TTC549 (cell line): Measurements from ENCODE around the gene GPALPP1.
A peak's percentile ranks its signal among the peaks of the same experiment; 100 is the strongest.
"Not testable (repeated sequence)": the region's sequence is repeated elsewhere in the genome, so short reads cannot be mapped to it uniquely, and the experiment has no call there.

ENCODE experiments used
- FAIRE-seq: peaks from 2 replicates; lab custom pipeline; 2012; peaks lifted over from hg19 to GRCh38; lab: Jason Lieb, UNC

The GPALPP1 gene

DNA sequence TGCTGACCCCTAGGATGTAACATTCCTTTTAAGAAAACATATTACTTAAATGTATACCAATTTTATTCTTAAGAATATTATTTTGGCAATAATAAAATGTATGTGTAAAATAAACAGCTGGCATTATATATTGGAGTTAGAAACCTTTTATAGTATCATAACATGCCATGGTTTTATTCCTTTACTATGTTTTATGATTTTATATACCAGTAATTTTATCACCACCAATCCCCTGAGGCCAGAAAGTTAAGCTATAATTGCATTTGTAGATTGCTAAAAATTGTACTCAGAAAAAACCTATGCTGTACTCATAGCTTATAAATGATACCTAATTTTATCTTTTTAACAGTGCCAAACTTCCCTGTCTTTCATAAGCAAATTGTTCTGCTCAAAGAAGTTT is 17.9 kb downstream of the GPALPP1 start:
- FAIRE-seq = no peak

DNA sequence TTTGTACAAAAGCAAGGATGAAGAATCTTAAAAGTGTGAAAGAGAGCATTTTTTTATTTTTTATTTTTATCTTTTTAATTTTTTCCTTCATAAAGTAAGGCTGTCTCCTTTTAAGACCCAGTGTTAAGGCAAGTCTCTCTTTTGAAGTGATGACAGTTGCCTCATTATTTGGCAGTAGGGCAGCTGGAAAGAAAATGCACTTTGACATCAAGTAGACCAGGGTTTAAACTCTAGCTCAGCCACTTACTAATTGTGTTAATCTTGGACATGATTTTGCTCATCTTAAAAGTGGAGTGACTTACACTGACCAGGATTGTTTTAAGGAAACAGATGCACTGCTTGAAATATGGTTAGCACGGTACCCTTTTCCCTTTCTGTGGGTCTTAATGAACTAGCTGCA is 18.5 kb downstream of the GPALPP1 start:
- no peak for FAIRE-seq

DNA sequence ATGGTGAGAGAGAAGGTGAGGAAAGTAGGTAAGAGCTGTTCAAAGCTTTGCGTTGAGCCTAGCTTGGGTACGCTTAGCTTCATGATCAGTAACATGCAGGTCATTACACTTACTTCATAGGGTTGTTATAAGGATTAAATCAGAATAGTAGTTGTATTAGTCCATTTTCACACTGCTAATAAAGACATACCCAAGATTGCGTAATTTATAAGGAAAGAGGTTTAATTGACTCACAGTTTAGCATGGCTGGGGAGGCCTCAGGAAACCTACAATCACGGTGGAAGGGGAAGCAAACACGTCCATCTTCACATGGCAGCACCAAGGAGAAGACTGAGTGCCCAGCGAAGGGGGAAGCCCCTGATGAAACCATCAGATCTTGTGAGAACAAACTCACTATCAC is 21.9 kb downstream of the GPALPP1 start:
- no peak for FAIRE-seq

DNA sequence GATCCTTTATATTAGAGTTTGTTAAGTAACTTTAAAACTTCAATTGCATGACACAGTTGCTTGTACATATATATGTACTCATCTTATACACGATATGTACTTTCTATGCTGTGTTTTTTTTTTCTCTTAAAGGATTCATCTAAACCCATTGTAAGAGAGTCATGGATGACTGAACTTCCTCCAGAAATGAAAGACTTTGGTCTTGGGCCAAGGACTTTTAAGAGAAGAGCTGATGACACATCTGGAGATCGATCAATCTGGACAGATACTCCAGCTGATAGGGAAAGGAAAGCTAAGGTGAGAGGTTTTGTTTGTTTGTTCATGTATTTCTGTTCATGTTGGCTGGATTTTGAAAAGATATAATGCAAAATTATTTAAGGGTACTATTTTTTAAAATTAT is 26.0 kb downstream of the GPALPP1 start:
- no peak for FAIRE-seq

DNA sequence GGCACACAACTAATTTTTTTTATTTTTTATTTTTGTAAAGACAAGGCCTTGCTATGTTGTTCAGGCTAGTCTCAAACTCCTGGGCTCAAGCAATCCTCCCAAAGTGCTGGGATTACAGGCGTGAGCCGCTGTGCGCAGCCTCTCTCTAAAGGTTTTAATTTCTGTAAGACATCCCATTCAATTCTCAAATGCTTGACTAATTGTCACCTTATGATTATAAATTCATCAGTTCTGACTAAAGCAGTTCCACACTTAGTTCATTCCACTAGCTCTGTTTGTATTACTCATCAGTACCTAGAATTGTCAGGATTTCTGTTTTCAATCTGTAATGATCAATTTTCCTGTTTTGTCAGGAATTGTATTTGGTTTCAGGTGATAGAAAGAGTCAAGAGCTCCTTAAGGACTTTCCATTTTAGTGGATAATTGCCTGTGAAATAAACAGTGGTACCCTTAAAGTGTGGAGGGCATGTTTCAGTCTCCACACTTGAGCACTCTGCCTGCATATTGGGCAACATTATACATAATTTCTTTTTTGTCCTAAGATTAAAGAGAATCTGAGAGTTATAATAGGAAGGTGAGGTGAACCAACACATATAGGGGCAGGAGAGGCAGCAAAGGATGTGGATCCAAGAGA is 27.6 kb downstream of the GPALPP1 start:
- no peak for FAIRE-seq

DNA sequence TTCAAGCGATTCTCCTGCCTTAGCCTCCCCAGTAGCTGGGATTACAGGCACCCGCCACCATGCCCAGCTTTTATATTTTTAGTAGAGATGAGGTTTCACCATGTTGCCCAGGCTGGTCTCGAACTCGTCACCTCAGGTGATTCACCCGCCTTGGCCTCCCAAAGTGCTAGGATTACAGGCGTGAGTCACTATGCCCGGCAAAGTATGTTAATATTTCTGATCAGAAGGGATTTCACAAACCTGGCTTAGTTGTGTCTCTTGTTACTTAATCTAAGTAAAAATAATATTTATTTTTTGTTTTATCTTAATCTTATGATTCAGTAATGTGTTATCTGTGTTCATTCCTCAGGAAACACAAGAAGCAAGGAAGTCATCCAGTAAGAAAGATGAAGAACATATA is 30.6 kb downstream of the GPALPP1 start:
- not testable (repeated sequence) for FAIRE-seq

DNA sequence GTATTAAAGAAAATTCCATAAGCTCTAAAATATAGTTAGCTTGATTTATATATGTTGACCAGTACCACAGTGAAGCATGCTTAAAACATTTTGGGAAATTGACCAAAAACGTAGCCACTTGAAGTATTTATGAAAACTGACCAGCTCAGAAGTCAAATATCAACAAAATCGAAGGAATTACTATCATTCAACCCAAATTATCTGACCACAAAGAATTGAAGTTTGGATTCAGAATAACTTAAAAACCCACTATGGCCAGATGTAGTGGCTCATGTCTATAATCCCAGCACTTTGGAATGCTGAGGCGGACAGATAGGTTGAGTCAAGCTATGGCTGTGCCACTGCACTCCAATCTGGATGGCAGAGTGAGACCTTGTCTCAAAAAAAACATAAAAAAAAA is 31.9 kb downstream of the GPALPP1 start:
- no peak for FAIRE-seq

DNA sequence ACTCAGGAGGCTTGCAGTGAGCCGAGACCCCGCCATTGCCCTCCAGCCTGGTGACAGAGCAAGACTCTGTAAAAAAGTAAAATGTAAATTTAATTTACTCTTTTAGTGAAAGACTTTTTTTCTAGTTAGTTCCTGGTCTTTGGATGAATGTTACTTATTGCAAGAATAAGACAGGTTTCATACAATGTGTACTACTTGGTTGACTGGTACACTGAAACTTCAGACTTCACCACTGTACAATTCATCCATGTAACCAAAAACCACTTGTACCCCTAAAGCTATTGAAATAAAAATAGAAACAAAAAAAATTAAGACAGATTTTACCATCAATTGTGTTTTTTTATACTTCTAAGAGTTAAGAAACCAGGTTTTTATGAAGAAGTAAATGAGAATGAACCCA is 35.5 kb downstream of the GPALPP1 start:
- FAIRE-seq = no peak

DNA sequence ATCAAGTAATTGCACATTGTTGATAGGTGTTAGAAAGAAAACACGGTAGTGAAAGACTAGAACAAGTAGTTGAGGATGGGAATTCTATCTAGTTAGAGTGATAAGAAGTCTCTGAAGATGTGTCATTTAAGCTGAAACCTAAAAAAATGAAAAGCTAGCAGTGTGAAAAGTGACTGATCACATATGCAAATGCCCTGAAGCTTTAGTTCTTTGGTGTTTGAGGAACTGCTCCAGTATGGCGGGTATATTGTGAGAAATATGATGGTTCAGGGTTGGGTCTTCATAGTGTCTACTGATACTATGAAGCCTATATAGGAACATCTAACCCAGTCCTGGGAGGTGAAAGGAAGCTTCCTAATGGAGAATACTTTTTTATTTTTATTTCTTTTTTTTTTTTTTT is 45.0 kb downstream of the GPALPP1 start:
- FAIRE-seq = no peak

DNA sequence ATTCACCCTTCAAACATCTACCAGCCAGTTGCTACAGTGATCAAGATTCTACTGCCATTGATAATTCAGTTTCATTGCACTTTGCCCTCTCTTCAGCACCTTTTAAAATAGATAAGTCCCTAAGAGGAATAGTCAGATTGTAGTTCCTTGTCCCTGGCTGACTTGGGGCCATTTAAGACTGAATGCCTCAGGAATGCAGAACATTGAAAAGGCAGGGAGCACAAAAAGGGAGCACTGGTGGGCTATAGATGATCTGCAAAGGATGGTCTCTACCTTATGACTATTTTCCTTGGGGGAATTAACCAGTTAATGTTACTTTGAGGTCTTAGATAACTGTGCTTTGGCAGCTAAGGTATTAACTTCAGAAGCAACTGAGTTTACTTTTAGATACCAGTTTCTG is 46.9 kb downstream of the GPALPP1 start:
- no peak for FAIRE-seq

DNA sequence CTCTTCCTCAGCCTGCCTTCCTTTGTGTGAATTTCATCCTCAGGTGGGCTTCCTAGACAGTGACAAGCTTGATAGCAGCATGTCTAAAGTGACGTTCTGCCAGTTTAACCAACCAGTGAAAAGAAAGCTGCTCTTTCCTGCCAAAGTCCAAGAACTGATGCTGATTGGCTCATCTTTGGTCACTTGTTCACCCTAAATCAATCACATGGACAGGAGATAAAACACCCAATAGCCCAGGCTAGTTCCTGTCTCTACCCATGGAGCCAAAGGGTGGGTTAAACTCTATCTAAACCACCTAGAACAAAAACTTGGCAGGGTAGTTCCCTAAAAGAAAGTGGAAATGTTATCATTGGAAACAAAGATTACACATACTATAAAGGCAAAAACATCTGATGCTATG is 50.8 kb downstream of the GPALPP1 start:
- no peak for FAIRE-seq

DNA sequence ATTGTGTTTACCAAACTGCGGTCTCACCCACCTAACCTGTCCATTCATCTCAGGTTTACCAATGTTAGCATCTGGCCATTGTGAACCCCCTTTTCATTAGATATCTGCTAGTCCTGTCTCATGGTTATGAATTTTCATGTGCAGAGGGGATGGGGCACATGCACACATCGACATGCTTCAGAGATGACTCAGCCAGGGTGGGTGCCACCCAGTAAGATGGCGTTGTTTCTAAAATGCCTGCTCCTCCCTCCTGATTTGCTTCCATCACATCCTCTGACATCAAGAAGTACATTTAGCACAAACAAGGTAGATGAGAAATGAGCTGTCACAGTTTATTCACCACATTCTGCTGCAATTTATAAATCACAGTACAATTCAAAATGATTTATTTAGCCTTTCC is 51.3 kb downstream of the GPALPP1 start:
- no peak for FAIRE-seq

DNA sequence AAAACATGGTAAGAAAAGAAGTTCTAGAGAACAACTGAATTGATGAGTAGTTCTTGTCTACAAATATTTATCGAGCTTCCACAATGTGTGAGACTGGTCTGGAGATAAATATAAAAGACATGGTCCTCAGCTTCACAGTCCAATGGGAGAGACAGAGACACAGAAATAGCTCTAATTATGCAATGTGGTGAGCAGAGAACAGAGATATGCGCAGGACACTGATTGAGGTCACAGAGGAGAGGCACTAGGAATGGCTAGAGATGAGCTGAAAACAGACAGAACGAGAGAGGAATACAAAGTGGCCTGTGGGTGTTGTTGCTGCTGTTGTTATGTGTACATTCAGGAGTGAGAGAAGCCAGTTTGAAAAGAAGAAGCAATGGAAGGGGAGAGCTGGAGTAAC is 53.2 kb downstream of the GPALPP1 start:
- no peak for FAIRE-seq

DNA sequence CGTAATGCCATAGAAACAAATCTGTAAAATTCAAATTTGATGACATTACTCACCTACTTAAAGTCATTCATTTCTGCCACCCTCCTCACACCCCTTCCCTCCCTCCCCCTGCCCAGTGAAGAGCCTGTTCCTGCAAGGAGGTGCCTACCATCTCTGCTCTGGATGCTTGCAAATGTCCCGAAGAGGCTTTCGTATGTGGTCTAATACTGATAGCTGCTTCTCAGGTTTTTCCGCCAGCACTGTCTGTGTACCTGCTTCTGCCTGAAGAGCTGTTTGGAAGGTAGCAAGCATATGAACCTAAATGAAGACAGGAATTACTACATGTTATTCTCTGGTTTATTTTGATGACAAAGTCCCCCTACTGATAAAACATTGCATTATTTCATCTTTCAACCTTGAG is 57.1 kb downstream of the GPALPP1 start:
- FAIRE-seq = no peak

DNA sequence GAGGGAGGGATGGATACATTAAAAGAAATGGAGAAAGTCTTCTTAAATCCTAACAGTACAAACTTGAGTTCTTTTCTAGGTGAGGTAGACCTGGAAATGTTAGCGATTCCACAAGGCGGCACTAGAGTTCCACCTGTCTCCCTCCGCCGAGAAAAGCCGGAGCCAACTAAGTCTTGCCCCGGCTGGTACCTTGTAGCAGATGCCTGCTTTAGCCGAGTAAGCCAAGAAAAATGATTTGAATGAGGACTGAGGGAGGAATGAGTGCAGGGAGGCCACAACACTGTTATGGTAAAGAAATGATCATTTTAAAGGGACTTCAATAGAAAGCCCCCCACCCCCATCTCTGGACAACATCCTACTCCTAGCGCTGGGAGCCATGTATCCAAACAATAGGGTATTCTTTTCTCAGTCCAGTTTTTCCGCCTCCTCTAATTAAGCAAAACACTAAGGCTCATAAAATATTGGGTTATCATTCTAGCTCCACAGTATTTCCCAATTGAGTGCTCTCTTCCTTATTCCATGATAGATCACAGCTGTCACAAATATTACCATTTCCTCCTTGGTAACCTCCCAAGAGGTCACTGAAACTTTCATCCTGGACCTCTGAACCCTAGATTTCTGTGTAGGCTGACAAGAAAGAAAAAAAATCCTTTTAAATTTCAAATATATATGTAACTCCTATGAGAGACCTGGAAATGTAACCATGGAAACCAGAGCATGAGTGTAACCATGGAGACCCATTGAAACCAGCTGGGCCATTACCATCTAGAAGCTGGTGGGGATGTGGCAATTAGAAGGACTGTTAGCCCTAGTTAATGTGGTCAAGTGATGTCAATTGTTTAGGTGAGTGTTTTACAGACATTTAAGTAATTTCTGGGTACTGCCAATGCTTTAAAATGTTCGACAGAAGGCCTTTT is 58.3 kb downstream of the GPALPP1 start:
- FAIRE-seq = peak; percentile 7

DNA sequence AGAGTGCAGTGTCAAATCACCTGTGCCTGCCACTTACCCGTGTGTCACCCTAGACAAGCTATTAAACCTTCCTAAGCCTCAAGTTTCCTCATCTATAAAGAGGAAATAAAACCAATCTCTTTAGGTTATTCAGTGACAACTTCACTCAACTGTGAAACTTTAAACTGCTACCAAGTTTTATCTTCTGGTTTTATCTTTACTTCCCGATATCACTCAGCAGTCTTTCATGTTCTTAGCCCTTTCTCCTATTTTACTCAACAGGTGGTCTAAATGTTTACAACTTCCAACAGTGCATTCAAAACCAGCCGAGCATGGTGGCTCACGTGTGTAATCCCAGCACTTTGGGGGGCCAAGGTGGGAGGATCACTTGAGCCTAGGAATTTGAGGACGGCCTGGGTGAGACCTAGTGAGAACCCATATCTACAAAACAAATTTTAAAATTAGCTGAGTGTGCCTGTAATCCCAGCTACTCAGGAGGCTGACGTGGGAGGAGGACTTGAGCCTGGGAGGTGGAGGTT is 59.6 kb downstream of the GPALPP1 start:
- FAIRE-seq = no peak

DNA sequence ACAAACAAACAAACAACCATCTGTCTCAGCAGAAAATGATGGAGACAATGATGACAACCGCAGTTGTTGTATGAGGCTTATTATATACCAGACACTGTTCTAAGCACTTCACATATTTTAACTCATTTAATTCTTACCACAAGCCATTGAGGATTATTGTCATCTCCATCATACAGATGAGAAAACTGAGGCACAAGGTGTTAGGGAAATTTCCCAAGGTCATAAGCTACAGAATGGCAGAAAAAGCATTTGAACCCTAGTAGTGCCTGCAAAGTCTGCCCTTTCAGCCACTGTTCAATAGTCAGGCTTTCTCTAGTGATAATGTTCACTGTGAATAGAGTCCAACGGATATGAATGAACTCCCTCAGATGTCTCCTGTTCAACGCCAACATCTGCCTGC is 60.1 kb downstream of the GPALPP1 start:
- no peak for FAIRE-seq

DNA sequence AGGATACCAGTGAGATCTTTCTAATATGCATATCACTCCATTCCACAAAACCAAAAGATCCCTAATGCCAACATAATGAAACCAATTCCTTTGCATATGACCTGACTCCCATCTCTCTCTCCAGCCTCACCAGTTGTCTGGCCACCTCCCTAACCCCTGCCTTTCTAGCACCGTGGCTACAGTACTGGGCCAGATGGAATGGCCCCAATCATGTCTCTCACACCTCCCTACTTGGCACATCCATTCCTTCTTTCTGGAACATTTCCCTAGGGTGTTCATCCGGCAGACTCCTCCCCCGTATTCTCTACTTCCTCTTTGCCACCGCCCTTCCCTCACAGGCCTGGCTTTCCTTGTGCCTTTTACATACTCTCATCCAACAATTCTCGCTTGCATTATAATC is 62.0 kb downstream of the GPALPP1 start:
- FAIRE-seq = no peak

DNA sequence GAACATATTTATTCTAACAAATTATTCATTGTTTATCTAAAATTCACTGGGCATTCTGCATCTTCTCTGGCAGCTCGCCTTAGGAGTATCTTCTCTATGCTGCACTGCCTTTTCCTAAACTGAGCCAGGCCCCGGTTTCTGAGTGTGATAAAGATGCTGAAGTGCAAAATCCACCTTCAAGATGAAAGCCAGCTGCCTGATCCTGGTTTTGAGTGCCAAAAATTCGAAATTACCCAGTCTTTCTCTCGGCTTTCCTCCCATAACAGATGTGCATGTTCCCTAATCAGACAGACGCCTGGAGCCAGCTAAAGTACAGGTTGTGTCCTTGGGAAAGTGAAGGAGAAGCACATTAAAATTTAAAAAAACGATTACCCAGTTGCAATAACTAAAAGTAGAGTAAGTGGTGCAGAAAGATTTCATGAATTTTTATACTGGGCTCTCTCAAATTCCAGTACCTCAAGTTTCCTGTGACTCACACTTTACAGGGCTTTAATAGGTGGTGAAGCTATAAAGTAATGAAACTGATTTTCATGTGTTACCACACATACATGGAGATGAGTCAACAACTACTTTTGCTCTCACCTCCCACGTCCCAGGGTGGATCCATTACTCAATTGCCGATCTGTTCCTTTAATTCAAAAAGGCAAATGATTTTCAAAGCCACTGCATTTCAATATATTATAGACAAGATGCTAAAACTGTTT is 66.0 kb downstream of the GPALPP1 start:
- FAIRE-seq = no peak

DNA sequence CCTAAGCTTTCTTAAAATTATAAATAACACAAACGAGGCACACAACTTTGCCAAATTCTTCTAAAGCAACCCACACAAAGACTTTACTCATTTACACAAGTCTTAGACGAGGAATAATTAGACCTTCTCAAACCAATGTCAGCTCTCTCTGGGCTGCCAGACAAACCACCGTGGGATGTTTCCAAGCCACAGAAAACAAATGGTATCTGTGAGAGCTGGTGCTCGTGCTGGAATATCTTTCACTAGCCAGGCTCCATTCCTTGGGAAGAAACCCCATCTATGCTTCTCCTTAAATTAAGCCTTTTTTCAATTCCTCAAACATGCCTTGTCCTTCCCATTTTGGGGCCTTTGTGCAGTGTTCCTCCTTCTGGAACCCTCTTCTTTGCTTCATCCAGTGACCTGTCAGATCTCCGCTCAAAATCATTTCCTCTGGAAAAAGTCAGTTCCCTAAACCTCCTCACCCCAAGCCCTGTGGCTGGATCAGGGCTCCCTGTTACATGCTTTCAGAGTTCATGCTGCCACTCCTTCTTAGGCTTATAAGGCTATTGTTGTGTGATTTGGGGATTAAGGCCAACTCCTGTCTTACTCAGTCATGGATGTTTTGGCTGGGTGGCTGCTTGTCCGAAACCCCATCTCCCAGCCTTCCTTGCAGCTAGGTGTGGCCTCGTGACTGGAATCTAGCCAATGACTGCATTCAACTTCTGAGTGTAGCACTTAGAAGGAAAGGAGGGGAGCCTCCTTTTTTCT is 66.7 kb downstream of the GPALPP1 start:
- FAIRE-seq = no peak

DNA sequence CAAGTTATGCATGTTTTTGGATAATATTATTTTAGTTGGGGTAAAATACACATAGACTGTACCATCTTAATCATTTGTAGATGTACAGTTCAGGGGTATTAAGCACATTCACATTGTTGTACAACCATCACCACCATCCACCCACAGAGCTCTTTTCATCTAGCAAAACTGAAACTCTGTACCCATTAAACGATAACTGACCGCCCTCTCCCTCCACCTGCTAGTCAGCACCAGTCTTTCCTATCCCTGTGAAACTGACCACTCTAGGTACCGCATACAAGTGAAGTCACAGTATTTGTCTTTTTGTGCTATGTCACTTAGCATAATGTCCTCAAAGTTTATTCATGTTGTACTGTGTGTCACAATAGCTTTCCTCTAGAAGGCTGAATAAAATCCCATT is 70.7 kb downstream of the GPALPP1 start:
- no peak for FAIRE-seq

DNA sequence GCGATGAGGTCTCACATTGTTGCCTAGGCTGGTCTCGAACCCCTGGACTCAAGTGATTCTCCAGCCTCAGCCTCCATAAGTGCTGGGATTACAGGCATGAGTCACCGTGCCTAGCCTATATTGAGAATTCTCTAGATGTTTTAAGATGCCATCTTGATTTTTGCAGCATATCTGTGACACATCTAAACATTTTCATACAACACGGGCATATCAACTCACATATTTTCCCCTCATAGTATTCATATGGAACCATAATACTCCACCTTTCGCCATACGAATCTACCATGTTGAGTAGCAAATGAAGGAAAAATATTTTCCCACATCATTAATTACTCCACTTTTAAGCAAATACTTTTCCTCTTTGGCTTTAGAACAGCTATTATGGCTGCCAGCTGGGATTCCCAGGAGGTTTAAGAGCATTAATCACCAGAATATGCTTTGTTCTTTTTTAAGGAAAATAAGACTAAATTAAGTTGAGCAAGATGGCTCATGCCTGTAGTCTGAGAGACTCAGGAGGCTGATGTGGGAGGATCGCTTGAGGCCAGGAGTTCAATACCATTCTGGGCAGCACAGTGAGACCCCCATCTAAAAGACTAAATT is 74.0 kb downstream of the GPALPP1 start:
- FAIRE-seq = no peak
